K562 (cell line): ENCODE results near the gene AMMECR1. TPM values are rescaled to one million over a fixed set of nuclear protein-coding genes. Genes with fewer than 3 reads are reported as not detected.

Experiments
- ATAC-seq: fragments of 200-7000 bp; cut with Tn5 transposase; 3 replicates; pipeline ENCODE4 v1.9.1; 2020; ENCODE audit warnings: moderate library complexity
- BruUV-seq: library from RNA; stranded (reverse); fragments of 400-500 nt; replicated peaks from 2 replicates; lab custom pipeline; 2021; lab: Mats Ljungman, UMichigan
- CTCF ChIA-PET: fragments of 300-600 bp; formaldehyde crosslinking; extraction: SDS; loops from one replicate; lab custom pipeline; 2021; ENCODE audit warnings: low intra/inter-chr PET ratio; lab: Yijun Ruan, JAX
- POLR2A ChIA-PET: fragments of 300-600, 350-650 bp; sonication (Branson Sonifier 250); formaldehyde crosslinking; extraction: SDS; loops from one replicate; lab custom pipeline; 2021; ENCODE audit warnings: antibody characterized with exemption, inconsistent platforms; lab: Yijun Ruan, JAX
- DNase-seq, 4 experiments: peaks; one replicate each; pipeline versions ENCODE4 v3.0.0 to v3.0.0-alpha.2; 2011 to 2018; ENCODE audit warnings: low spot score in 3 of 4, mixed read lengths in 3 of 4; ENCODE audit errors: extremely low read depth in 1 of 4
- FAIRE-seq: peaks from 2 replicates; lab custom pipeline; 2011; peaks lifted over from hg19 to GRCh38; lab: Jason Lieb, UNC
- H2AFZ ChIP-seq: 2 replicates; pipeline ENCODE4 v1.6.0; 2011; ENCODE audit warnings: low read depth, low read length, control low read depth, inconsistent platforms
- H3K27ac ChIP-seq: fragments of 200-600 bp; 3 replicates; pipeline ENCODE4 v1.8.0; 2011; ENCODE audit warnings: low read depth, mild to moderate bottlenecking, control low read depth, inconsistent platforms, low read length, moderate library complexity, mixed read lengths; ENCODE audit errors: extremely low read depth
- H3K27me3 ChIP-seq, 2 experiments: fragments of 300-600 bp in 1 of 2; 2 replicates in 1 of 2; 3 replicates in 1 of 2; pipeline versions ENCODE4 v1.6.0 to v1.8.0; 2011; ENCODE audit warnings: inconsistent platforms in 2 of 2, low read length in 2 of 2, mild to moderate bottlenecking in 1 of 2, mixed read lengths in 1 of 2, moderate library complexity in 1 of 2; ENCODE audit not compliant: control insufficient read depth in 2 of 2, insufficient read depth in 2 of 2
- H3K36me3 ChIP-seq: fragments of 300-600 bp; 3 replicates; pipeline ENCODE4 v1.8.0; 2011; ENCODE audit warnings: mild to moderate bottlenecking, low read length, inconsistent platforms; ENCODE audit not compliant: control insufficient read depth, insufficient read depth
- H3K4me1 ChIP-seq, 2 experiments: fragments of 200-600 bp in 1 of 2; replicated peaks in 1 of 2; 2 replicates in 1 of 2; 3 replicates in 1 of 2; pipeline versions ENCODE4 v1.5.1 to v1.8.0; 2011; ENCODE audit warnings: inconsistent platforms in 2 of 2, low read length in 2 of 2, mild to moderate bottlenecking in 1 of 2, mixed read lengths in 1 of 2, moderate library complexity in 1 of 2; ENCODE audit not compliant: control insufficient read depth in 2 of 2, insufficient read depth in 2 of 2
- H3K4me2 ChIP-seq: 2 replicates; pipeline ENCODE4 v1.6.1; 2011; ENCODE audit warnings: low read length, control low read depth, inconsistent platforms, mixed read lengths; ENCODE audit not compliant: insufficient read depth
- H3K4me3 ChIP-seq: fragments of 200-600 bp; sonication (generic), shearing (Covaris generic); 2 replicates; pipeline ENCODE4 v1.5.1; 2016; ENCODE audit warnings: control low read depth, inconsistent platforms
- H3K79me2 ChIP-seq: fragments of 200-600 bp; 3 replicates; pipeline ENCODE4 v1.8.0; 2011; ENCODE audit warnings: low read length, inconsistent platforms; ENCODE audit not compliant: control insufficient read depth, insufficient read depth
- H3K9ac ChIP-seq, 2 experiments: 2 replicates each; pipeline versions ENCODE4 v1.6.0 to v1.6.1; 2011; ENCODE audit warnings: low read depth in 2 of 2, low read length in 2 of 2, control low read depth in 1 of 2, inconsistent platforms in 1 of 2, mild to moderate bottlenecking in 1 of 2, mixed read lengths in 1 of 2; ENCODE audit not compliant: insufficient read depth in 1 of 2
- H3K9me1 ChIP-seq: one replicate; pipeline ENCODE4 v1.6.0; 2011; ENCODE audit warnings: inconsistent platforms, mild to moderate bottlenecking, low read length, moderate library complexity; ENCODE audit not compliant: control insufficient read depth, insufficient read depth
- H3K9me3 ChIP-seq: replicated peaks from 2 replicates; pipeline ENCODE4 v1.5.1; 2011; ENCODE audit warnings: low read depth, low read length, inconsistent platforms; ENCODE audit not compliant: control insufficient read depth, insufficient read depth
- H4K20me1 ChIP-seq: replicated peaks from 2 replicates; pipeline ENCODE4 v1.6.1; 2011; ENCODE audit warnings: low read length, inconsistent platforms, mixed read lengths; ENCODE audit not compliant: control insufficient read depth, insufficient read depth
- L3MBTL2 ChIP-seq: fragments of 450-650 bp; IDR thresholded peaks from 2 replicates; pipeline ENCODE4 v1.6.1; 2016; ENCODE audit warnings: mild to moderate bottlenecking, moderate library complexity
- PML ChIP-seq: IDR thresholded peaks from 2 replicates; pipeline ENCODE4 v1.6.1; 2012; ENCODE audit warnings: low read length, inconsistent platforms
- ZNF165 ChIP-seq: fragments of 250-450 bp; sonication (Bioruptor Pico); IDR thresholded peaks from 2 replicates; pipeline ENCODE4 v1.4.0; 2020; ENCODE audit warnings: borderline replicate concordance
- ZNF445 ChIP-seq: fragments of 250-450 bp; sonication (Bioruptor Pico); IDR thresholded peaks from 2 replicates; pipeline ENCODE4 v1.4.0; 2020; ENCODE audit warnings: low read depth, mild to moderate bottlenecking, moderate library complexity
- WGBS: fragments of 100-300 bp; shearing (Covaris generic); methylation state at CpG from one replicate; pipeline ENCODE4 v1.1.6; 2016; ENCODE audit warnings: low coverage, mixed read lengths; ENCODE audit not compliant: insufficient coverage; ENCODE audit errors: missing lambda C conversion rate; 5-methylcytosine and 5-hydroxymethylcytosine counted together
- in situ Hi-C: fragments of 300-500 bp; cut with MboI; formaldehyde crosslinking; loops from 4 replicates; pipeline ENCODE4 v1.15.0; 2018; ENCODE audit warnings: inconsistent platforms, mixed read lengths
- intact Hi-C: fragments of 100-400 bp; cut with micrococcal nuclease; formaldehyde crosslinking; loops from 2 replicates; pipeline ENCODE4 v1.14.2; 2022
- polyA plus RNA-seq, 8 experiments: library from polyadenylated mRNA; depleted of rRNA in 4 of 8; stranded (reverse) in 5 of 8; unstranded in 3 of 8; fragments of >200 nt; fragmentation: Nextera tagmentation in 2 of 8; fragmentation: Illumina TruSeq in 1 of 8; extraction: Ambion mirVana in 2 of 8; extraction: Trizol in 1 of 8; gene quantifications; 2 replicates each; pipeline versions ENCODE4 v1.2.1 to v1.2.3, GENCODE V29; 2011 to 2014; ENCODE audit warnings: inconsistent platforms in 1 of 8, missing spikeins in 1 of 8
- total RNA-seq, 7 experiments: library from RNA; depleted of rRNA in 6 of 7; stranded (reverse); fragments of >200 nt in 6 of 7; fragmentation: Illumina TruSeq in 2 of 7; extraction: Trizol in 2 of 7; gene quantifications; 2 replicates each; pipeline versions ENCODE4 v1.2.1 to v1.2.3, GENCODE V29; 2011 to 2021; ENCODE audit warnings: low replicate concordance in 1 of 7
- TF ChIP-seq, protein P1 (sequence below): sonication (generic); formaldehyde crosslinking; IDR thresholded peaks from 2 replicates; pipeline ENCODE4 v1.8.1; 2023; ENCODE audit warnings: mild to moderate bottlenecking, missing genetic modification reagents

The AMMECR1 gene
- total and polyA plus RNA-seq, 9 of the 15 experiments (the other 6 are each of a cell fraction or from before 2014, with no cell fraction given), result 13.9 to 36.7 (median 23.6) TPM

DNA sequence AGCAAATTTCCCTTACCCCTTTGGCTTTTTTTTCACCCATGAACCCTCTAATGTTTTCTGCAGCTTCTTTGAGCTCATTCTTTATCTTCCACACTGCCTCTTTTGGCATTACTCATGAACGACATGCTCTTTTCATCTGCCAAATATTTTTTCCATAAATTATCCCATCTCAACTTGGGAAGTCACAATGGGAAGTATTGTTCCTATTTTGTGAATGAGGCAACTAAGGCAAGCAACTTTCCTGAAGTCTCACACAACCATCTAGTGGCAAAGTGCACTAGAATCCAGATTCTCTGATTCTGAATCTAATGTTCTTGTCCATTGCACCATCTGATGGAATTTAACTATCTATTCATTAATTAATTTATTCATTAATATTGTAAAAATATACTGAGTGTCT, 41.4 kb upstream of the AMMECR1 start (continued):
- TF ChIP-seq, protein P1, sequence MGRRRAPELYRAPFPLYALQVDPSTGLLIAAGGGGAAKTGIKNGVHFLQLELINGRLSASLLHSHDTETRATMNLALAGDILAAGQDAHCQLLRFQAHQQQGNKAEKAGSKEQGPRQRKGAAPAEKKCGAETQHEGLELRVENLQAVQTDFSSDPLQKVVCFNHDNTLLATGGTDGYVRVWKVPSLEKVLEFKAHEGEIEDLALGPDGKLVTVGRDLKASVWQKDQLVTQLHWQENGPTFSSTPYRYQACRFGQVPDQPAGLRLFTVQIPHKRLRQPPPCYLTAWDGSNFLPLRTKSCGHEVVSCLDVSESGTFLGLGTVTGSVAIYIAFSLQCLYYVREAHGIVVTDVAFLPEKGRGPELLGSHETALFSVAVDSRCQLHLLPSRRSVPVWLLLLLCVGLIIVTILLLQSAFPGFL (CRISPR knock-in tag), result no peak
- TF ChIP-seq PML, result no peak

DNA sequence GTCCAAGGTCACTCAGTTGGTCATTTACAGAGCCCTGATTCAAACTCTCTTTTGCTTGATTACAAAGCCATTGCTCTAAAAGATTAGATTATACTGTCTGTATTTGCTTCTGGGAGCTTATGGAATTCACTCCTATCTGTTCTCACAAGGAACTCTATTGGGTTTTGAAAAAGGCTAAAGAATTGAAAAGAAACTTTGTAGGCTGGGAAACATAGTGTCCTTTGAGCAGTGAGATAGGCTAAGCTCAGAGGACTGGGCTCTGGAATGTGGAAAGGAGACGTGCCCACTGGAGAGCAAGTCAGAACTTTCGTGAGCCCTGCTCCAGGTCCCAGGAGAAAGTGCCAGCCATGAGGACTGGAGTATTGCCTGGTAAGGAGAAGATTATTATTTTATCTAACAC, 40.7 kb upstream of the AMMECR1 start, which contains the start of gene RTL9:
RTL9 (plus strand) TSS at position 301 of the 400 bp plus-strand sequence. CDS start 91,770 bp downstream, outside the sequence.
- H3K36me3 ChIP-seq, result no peaks in the 10 kb centered on the region

More for the DNA sequence above, 40.7 kb upstream of the AMMECR1 start, which contains the start of gene RTL9:
- no peak for ATAC-seq
- Histone ChIP-seq H3K4me1 (peaks cover 4 to 14% of the 10 kb centered on the region in 2 experiments; a peak in 3 of 5 replicates), H3K4me3 (no peak within 1 kb of the TSS), H3K9me3 (no peaks in the 10 kb centered on the region), H2AFZ (peak within 1 kb of the TSS; percentile 40; the same call in 1 of the 2 replicates), H3K9ac (no peak within 1 kb of the TSS), H3K79me2 (no peaks in the 10 kb centered on the region), H3K4me2 (no peak within 1 kb of the TSS), H4K20me1 (no peaks in the 10 kb centered on the region), H3K9me1 (no peaks in the 10 kb centered on the region), H3K27ac (no peak within 1 kb of the TSS), H3K27me3 (no peaks in the 10 kb centered on the region)
- WGBS, result 64% methylated on average over 2 of the region's 2 CpGs
- in situ Hi-C loops (no loop called here), intact Hi-C loops (no loop called here)
- no peak for DNase-seq
- BruUV-seq, result no TSS peak
- ChIA-PET POLR2A (interaction anchor here (1.2 kb wide), 1 partner anchor 23 kb away, joined by 4 read pairs; no protein-coding TSS in a partner anchor), CTCF (no interaction called here)
- no peak for FAIRE-seq
- TF ChIP-seq ZNF165 (CRISPR knock-in tag), result no peak
- TF ChIP-seq ZNF445 (CRISPR knock-in tag), result no peak
- TF ChIP-seq L3MBTL2, result no peak
